Coronary artery (tissue), 2 donors: ENCODE data around the gene PTPRH.
"Not testable (repeated sequence)": the region's sequence is repeated elsewhere in the genome, so short reads cannot be mapped to it uniquely, and the experiment has no call there.

Experiments
- DNase-seq: peaks from one replicate; pipeline ENCODE4 v3.0.0-alpha.2; 2017; ENCODE audit warnings: low spot score
- H3K27ac ChIP-seq, 2 donors: fragments of 200-600 bp; sonication (generic); one replicate each; pipeline ENCODE4 v1.5.1; 2016 to 2019
- H3K4me3 ChIP-seq: fragments of 200-600 bp; sonication (generic); 2 replicates; pipeline ENCODE4 v1.5.1; 2016; ENCODE audit warnings: mild to moderate bottlenecking, moderate library complexity
- TF ChIP-seq, protein P1 (sequence below): fragments of 200-600 bp; sonication (generic); IDR thresholded peaks from one replicate; pipeline ENCODE4 v1.5.1; 2019; ENCODE audit warnings: antibody characterized with exemption

The PTPRH gene

DNA sequence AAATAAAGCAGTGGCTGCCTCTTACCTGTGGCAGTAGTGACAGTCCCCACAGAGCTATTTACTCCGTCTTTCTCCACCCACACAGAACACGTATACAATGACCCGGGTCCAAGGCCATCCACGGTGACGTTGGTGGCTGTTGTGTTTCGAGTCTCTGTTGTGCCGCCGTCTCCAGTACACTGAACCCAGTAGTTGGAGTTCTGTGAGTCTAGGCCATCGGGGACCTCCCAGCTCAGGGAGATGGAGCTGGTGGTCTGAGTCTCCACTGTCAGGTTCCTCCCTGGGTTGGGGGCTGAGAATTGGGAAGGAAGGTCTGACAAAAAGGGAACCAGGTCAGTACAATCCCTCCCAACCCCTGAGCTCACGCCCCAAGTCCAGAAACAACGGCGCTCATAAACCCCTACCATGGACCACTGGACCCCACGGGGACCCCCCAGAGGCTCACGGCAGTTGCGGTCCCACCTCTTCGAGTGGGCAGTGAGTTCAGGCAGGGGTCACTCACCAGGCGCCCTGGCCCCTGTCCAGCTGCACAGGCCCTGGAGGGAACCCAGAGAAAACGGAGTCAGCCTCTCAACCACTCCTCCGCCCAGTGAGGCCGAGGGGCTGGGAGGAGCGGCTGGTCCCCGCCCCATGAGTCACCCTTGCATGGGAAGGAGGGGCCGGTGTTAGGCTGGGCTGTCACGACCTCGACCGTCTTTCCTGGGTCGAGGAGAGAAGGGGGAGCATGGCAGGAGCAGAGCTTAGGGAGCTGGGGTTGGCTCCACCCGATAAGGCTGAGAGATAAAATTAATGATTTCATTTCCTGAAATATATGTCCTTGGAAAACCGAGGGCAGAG, 2.4 kb downstream of the PTPRH start:
- TF ChIP-seq, protein P1, sequence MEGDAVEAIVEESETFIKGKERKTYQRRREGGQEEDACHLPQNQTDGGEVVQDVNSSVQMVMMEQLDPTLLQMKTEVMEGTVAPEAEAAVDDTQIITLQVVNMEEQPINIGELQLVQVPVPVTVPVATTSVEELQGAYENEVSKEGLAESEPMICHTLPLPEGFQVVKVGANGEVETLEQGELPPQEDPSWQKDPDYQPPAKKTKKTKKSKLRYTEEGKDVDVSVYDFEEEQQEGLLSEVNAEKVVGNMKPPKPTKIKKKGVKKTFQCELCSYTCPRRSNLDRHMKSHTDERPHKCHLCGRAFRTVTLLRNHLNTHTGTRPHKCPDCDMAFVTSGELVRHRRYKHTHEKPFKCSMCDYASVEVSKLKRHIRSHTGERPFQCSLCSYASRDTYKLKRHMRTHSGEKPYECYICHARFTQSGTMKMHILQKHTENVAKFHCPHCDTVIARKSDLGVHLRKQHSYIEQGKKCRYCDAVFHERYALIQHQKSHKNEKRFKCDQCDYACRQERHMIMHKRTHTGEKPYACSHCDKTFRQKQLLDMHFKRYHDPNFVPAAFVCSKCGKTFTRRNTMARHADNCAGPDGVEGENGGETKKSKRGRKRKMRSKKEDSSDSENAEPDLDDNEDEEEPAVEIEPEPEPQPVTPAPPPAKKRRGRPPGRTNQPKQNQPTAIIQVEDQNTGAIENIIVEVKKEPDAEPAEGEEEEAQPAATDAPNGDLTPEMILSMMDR, result no peak
- DNase-seq, result no peak
- peak overlapping the region; percentile 53 for H3K4me3 ChIP-seq

DNA sequence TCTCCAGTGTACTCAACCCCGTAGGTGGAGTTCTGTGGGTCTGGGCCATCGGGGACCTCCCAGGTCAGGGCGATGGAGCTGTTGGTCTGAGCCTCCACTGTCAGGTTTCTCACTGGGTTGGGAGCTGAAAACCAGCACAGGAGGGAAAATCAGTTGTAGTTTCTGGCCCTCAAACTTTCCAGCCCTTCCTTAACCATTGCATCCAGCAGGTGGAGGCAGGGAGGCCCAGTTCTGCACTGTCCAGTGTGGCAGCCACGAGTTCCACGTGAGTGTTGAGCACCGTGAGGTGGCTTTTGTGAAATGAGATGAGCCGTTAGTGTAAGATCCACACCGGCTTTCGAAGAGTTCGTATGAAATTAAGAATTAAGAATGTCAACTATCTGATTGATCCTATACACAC, 7.1 kb downstream of the PTPRH start:
- H3K4me3 ChIP-seq, H3K27ac ChIP-seq, DNase-seq: not testable (repeated sequence)

More for the DNA sequence above, 2.4 kb downstream of the PTPRH start:
- no peak overlapping the region for H3K27ac ChIP-seq

DNA sequence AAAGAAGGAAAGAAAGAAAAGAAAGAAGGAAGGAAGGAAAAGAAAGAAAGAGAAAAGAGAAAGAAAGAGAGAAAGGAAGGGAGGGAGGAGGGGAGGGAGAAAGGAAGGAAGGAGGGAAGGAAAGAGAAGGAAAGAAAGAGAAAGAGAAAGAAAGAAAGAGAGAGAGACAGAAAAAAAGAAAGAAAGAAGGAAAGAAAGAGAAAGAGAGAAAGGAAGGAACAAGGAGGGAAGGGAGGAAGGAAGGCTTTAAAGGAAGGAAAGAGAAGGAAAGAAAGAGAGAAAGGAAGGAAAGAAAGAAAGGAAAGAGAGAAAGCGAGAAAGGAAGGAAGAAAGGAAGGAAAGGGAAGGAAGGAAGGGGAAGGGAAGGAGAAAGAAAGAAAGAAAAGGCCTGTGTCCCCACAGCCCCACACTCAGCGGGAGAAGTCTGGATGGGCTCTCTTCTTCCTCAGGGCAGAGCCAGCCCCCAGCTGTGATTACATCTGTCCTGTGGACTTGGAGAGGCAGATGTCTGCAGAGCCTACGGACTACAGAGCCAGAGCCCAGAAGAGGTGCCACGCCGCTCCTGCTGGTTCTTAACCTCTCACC, 9.6 kb downstream of the PTPRH start:
- Histone ChIP-seq H3K4me3 (no peak overlapping the region), H3K27ac (no peak overlapping the region)
- TF ChIP-seq, protein P1, result no peak
- DNase-seq, result no peak

DNA sequence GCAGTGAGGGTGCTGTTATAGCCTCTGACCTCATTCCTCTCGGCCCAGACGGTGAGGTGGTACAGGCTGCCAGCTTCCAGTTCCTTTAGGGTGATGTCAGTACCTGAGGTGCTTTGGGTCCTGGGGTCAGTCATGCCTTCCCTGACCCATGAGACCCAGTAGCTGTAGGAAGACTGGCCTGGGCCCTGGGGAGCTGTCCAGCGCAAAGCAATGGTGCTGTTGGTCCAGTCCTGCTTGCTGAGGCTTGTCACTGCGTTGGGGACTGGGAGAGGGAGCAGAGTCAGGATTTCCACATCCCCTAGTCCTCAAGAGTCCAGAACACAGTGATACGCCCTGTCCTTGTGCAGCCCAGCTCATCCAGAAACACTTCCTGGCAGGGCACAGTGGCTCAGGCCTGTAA, 10.7 kb downstream of the PTPRH start:
- Histone ChIP-seq H3K27ac (no peak overlapping the region), H3K4me3 (no peak overlapping the region)
- DNase-seq, result no peak
- TF ChIP-seq, protein P1, result no peak

DNA sequence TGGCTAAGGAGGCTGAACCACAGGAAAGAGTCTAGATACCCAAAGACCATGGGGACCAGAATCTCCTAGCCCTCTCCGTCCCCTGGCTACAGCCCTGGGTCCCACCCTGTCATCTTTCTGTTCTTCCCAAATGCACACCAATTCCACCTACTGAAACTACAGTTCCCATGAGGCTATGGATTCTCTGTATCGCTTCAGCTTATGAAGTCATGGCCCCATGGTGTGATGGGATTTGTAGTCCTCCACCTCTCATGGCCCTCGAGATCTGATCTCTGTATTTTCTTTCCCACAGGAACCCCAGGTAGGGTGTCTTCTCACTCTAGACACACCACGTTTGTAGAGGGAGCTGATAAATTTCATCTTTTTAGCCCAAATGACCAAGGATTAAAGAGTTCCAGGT, 11.8 kb downstream of the PTPRH start:
- TF ChIP-seq, protein P1, result no peak
- Histone ChIP-seq H3K27ac (no peak overlapping the region), H3K4me3 (no peak overlapping the region)
- no peak for DNase-seq

DNA sequence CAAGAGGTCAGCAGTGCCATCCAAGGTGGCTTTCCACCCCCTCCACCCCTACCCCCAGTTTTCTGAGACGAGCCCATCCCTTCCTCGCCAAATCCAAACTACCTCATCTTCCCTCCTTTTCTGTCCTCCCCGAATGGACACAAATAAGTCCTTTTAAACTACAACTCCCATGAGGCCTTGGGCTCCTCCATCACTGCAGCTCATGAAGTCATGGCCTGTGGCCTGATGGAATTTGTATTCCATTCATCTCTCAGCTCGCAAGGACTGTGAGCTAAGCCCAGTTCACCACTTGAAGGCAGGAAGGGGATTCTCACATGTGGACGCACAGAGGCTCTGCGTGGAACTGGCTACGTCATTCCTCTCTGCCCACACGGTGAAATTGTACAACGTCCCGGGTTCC, 12.5 kb downstream of the PTPRH start:
- DNase-seq, result no peak
- Histone ChIP-seq H3K27ac (no peak overlapping the region), H3K4me3 (no peak overlapping the region)
- TF ChIP-seq, protein P1, result no peak

DNA sequence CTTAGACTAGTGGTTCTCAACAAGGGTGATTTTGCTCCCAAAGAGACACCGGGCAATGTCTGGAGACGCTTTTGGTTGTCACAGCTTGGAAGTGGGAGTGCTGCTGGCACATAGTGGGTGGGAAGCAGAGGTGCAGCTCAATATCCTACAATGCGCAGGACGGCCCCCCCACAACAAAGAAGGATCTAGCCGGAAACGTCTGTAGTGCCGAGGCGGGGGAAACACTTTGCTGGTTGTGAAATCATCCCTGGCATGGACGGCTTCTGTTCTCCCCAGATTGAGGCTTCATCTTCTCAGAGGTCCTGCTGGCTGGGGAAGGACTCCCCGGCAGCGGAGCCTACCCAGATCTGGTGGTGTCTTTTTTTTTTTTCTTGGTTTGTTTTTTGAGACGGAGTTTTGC, 15.8 kb downstream of the PTPRH start:
- Histone ChIP-seq H3K4me3 (no peak overlapping the region), H3K27ac (no peak overlapping the region)
- DNase-seq, result no peak
- TF ChIP-seq, protein P1, result no peak
